AG09309 (cell line): Measurements from ENCODE around the gene KLHL36.
A peak's percentile ranks its signal among the peaks of the same experiment; 100 is the strongest.

Source experiments
- DNase-seq: peaks from one replicate; pipeline ENCODE4 v3.0.0-alpha.2; 2010; ENCODE audit warnings: low read depth
- H3K4me3 ChIP-seq: 2 replicates; pipeline ENCODE4 v1.5.1; 2011; ENCODE audit warnings: mild to moderate bottlenecking, low read depth, low read length, moderate library complexity; ENCODE audit not compliant: control insufficient read depth
- TF ChIP-seq, protein P1 (sequence below): IDR thresholded peaks from 2 replicates; pipeline ENCODE4 v1.5.1; 2011; ENCODE audit warnings: mild to moderate bottlenecking, low read depth, low read length, inconsistent platforms; ENCODE audit not compliant: insufficient read depth, control insufficient read depth; ENCODE audit errors: missing control alignments

KLHL36 gene

DNA sequence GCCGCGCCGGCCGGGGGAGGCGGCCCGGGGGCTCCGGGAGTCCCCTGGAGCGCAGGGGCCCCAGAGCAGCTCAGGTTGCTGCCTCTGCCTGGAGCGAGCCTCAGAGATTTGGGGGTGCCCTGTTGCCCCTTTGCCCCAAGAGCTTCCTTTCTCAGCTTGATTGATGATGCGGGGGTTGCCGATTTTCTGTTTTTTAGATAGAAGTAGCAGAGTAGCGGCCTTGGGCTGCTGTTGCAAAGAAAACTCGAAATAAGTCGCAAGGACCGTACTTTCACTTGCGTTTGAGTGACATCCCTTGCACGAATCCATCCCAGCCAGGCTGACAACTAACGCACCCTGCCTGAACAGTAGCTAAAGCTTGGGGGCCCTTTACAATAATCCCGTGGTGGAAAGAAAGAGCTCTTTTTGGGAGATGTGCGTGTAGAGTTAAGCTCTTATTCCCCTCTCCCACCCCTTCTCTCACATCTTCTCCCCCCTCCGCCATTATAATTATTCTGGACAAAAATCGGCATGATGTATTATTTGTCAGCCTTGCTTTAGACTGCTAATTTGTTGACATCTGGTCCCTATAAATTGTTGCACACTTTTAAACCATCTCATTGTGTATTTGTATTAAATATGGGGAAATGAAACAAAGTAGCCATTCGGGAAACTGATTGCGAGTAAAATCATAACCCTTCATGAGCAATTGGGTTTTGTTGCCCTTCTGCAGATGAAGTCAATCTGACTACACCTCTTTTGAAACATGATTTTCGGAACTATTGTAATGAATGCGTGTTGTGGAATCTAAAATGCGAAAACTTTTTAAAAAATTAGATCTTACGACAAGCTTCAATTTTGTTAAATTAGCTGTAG lies 52.4 kb downstream of the KLHL36 start:
- TF ChIP-seq, protein P1, sequence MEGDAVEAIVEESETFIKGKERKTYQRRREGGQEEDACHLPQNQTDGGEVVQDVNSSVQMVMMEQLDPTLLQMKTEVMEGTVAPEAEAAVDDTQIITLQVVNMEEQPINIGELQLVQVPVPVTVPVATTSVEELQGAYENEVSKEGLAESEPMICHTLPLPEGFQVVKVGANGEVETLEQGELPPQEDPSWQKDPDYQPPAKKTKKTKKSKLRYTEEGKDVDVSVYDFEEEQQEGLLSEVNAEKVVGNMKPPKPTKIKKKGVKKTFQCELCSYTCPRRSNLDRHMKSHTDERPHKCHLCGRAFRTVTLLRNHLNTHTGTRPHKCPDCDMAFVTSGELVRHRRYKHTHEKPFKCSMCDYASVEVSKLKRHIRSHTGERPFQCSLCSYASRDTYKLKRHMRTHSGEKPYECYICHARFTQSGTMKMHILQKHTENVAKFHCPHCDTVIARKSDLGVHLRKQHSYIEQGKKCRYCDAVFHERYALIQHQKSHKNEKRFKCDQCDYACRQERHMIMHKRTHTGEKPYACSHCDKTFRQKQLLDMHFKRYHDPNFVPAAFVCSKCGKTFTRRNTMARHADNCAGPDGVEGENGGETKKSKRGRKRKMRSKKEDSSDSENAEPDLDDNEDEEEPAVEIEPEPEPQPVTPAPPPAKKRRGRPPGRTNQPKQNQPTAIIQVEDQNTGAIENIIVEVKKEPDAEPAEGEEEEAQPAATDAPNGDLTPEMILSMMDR: no peak
- no peak for DNase-seq
- peak overlapping the region; percentile 76 for H3K4me3 ChIP-seq

DNA sequence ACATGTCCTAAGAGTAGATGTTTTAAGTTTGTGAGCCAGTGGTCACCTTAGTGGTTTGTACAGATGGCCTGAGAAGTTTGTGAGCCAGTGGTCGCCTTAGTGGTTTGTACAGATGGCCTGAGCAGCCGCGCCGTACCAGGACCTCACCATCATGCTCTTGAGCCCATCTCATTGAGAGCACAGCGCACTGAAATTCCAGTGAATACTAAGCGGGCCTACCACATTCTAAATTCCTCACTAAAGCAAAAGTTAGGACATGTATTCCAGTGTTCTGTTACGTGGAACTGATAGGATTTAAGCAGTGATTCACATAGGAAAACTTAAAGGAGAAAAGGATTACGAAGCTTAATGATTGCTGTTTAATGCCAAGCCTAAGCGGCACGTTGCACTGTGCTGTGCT lies 55.4 kb downstream of the KLHL36 start:
- DNase-seq: no peak
- no peak overlapping the region for H3K4me3 ChIP-seq

DNA sequence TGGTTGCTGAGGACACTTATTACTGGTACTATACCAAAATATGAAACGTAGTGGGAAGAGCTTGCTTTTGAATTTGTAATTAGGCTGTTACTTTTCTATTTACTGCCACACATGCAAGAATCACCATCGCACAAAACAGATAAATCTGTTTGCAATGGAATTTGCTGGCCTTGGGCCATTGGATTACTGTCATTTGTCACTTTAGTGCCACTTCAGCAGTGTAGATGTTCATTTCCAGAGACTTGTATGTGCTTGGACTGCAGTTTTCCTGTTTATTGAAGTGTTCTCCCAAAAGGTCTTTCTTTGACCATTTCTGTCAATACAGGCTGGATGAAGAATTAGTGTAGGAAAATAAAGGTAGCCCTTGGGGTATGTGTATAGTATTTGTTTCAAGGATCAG lies 55.9 kb downstream of the KLHL36 start:
- TF ChIP-seq, protein P1: no peak
- no peak for DNase-seq
- no peak overlapping the region for H3K4me3 ChIP-seq

More for the DNA sequence above, 55.4 kb downstream of the KLHL36 start:
- TF ChIP-seq, protein P1: no peak

DNA sequence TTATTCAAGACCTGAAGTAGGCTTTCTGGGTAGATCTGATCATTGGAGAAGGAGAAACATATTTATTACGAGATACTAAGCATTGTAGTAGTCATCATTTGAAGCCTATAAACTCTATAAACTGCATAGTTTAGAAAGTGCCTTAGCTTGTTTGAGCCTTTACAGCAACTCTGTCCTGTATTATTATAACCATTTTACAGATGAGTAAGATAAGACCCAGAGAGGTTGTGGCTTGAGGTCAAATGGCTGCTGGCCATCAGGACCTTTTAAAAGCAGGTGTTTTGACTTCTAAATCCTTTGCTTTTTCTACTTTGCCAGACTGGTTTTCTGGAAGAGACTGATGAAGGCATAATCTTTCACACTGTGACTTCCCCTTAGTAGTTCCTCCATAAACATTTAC lies 58.5 kb downstream of the KLHL36 start:
- no peak for DNase-seq
- H3K4me3 ChIP-seq: no peak overlapping the region
- TF ChIP-seq, protein P1: no peak

DNA sequence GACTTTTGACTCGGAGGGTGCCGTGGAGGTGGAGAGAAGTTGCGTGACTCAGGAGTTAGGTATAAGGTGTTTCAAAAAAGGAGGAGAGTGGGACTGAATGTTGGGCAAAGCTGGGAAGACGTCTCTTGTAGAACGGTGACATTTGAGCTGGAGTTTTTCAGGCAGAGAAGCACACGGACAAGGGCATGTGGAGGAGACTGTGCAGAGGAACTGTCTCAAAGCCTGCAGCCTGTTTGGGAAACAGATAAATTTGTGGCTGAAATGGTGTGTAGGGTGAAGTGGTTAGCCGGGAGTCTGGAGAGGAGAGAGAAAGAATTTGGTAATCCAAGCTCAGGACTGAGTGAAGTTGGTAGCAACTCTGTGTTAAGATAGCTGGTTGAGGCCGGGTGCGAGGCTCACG lies 61.3 kb downstream of the KLHL36 start:
- no peak for DNase-seq
- TF ChIP-seq, protein P1: no peak
- no peak overlapping the region for H3K4me3 ChIP-seq

DNA sequence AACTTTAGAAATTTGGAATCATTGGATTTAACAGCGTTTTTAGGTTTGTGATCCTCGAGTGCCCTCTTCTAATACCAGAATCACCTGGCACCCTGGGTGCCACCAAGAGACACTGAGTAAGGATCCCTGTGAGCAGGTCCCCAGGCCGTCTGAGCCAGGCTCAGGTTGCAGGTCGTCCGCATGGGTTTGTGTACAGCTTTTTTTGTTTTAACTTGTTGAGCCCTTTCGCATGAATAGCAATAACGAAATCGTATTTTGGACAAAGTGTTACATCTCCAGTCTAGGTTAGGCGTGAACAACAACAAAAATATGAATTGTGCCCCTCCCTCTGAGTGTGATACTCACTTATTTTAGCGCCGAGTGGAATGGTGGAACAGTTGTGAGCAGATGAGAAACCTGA lies 62.4 kb downstream of the KLHL36 start:
- TF ChIP-seq, protein P1: no peak
- no peak for DNase-seq
- no peak overlapping the region for H3K4me3 ChIP-seq
